NOMO-1 (cell line): Measurements from ENCODE around the gene E2F2.

Source experiments
- DNase-seq, 2 experiments: peaks; one replicate each; lab custom pipeline; 2025; ENCODE audit not compliant: unreplicated experiment in 2 of 2; lab: John Stamatoyannopoulos, UW

Gene E2F2

GRCh38 chr1:23563755-23564374, 32.8 kb upstream of the E2F2 start:
- DNase-seq = no peak

GRCh38 chr1:23563003-23563402, 32.0 kb upstream of the E2F2 start:
- DNase-seq = no peak

GRCh38 chr1:23562137-23562876, 31.3 kb upstream of the E2F2 start:
- DNase-seq = peak; percentile 61 to 69

- DNase-seq = no peak
These were observed 30.7 kb upstream of the E2F2 start for GRCh38 chr1:23561813-23562100.

GRCh38 chr1:23561076-23561812, 30.2 kb upstream of the E2F2 start:
- DNase-seq = peak in 1 of 2 experiments; percentile 27

GRCh38 chr1:23559985-23560741, 29.1 kb upstream of the E2F2 start:
- DNase-seq = peak in 1 of 2 experiments; percentile 19

- peak; percentile 96 to 97 for DNase-seq
These were observed 28.3 kb upstream of the E2F2 start, which contains the start of gene ID3 for GRCh38 chr1:23559136-23559984. Gene ID3 (minus strand): TSS chr1:23559501. CDS start chr1:23559426, 75 bp downstream.

- no peak for DNase-seq
These were observed 27.8 kb upstream of the E2F2 start for GRCh38 chr1:23558872-23559135.

GRCh38 chr1:23558140-23558871, 27.3 kb upstream of the E2F2 start:
- peak; percentile 26 to 28 for DNase-seq

- no peak for DNase-seq
These were observed 26.6 kb upstream of the E2F2 start for GRCh38 chr1:23557471-23558124.

GRCh38 chr1:23556635-23557470, 25.8 kb upstream of the E2F2 start:
- DNase-seq = no peak

- no peak for DNase-seq
These were observed 25.1 kb upstream of the E2F2 start for GRCh38 chr1:23555986-23556634.

- no peak for DNase-seq
These were observed 24.4 kb upstream of the E2F2 start for GRCh38 chr1:23555270-23555985.

- peak; percentile 47 to 68 for DNase-seq
These were observed 23.6 kb upstream of the E2F2 start for GRCh38 chr1:23554481-23555269.

GRCh38 chr1:23554127-23554480, 23.1 kb upstream of the E2F2 start:
- no peak for DNase-seq

GRCh38 chr1:23553231-23554126, 22.4 kb upstream of the E2F2 start:
- no peak for DNase-seq
